HepG2 (cell line): ENCODE results near the gene FAM89B. TPM values are rescaled to one million over a fixed set of nuclear protein-coding genes. Genes with fewer than 3 reads are reported as not detected.
A peak's percentile ranks its signal among the peaks of the same experiment; 100 is the strongest.

Experiments used
- ATAC-seq: fragments of 200-7000 bp; cut with Tn5 transposase; 3 replicates; pipeline ENCODE4 v1.9.1; 2020; ENCODE audit warnings: mild to moderate bottlenecking, moderate library complexity
- BruUV-seq: library from RNA; stranded (reverse); fragments of 400-500 nt; replicated peaks from 2 replicates; lab custom pipeline; 2021; lab: Mats Ljungman, UMichigan
- CTCF ChIA-PET: fragments of 300-600 bp; formaldehyde crosslinking; extraction: SDS; loops from one replicate; lab custom pipeline; 2021; ENCODE audit warnings: low total read pairs, inconsistent platforms, low intra/inter-chr PET ratio; lab: Yijun Ruan, JAX
- POLR2A ChIA-PET: fragments of 350-600 bp; sonication (Branson Sonifier 250); formaldehyde crosslinking; loops from one replicate; lab custom pipeline; 2020; ENCODE audit warnings: antibody characterized with exemption, inconsistent platforms; lab: Yijun Ruan, JAX
- DNase-seq: peaks from one replicate; pipeline ENCODE4 v3.0.0-alpha.2; 2015; ENCODE audit warnings: low spot score
- FAIRE-seq: peaks from 3 replicates; lab custom pipeline; 2011; peaks lifted over from hg19 to GRCh38; lab: Jason Lieb, UNC
- H2AFZ ChIP-seq: one replicate; pipeline ENCODE4 v1.6.1; 2011; ENCODE audit warnings: low read length, inconsistent platforms
- H3K27ac ChIP-seq: fragments of 300-600 bp; 3 replicates; pipeline ENCODE4 v1.8.0; 2011; ENCODE audit warnings: mixed run types, mild to moderate bottlenecking, mixed read lengths, low read length, inconsistent platforms; ENCODE audit not compliant: insufficient read depth; ENCODE audit errors: extremely low read length
- H3K27me3 ChIP-seq, 2 experiments: fragments of 200-600 bp in 1 of 2; 2 replicates in 1 of 2; 3 replicates in 1 of 2; pipeline versions ENCODE4 v1.6.0 to v1.8.0; 2011; ENCODE audit warnings: low read length in 2 of 2, mild to moderate bottlenecking in 2 of 2, moderate library complexity in 2 of 2, inconsistent platforms in 1 of 2; ENCODE audit not compliant: insufficient read depth in 2 of 2, control insufficient read depth in 1 of 2
- H3K36me3 ChIP-seq, 2 experiments: fragments of 200-600 bp in 1 of 2; replicated peaks in 1 of 2; 2 replicates in 1 of 2; 3 replicates in 1 of 2; pipeline versions ENCODE4 v1.5.1 to v1.8.0; 2011; ENCODE audit warnings: low read length in 2 of 2, inconsistent platforms in 1 of 2; ENCODE audit not compliant: insufficient read depth in 2 of 2, control insufficient read depth in 1 of 2
- H3K4me1 ChIP-seq: 2 replicates; pipeline ENCODE4 v1.5.1; 2012; ENCODE audit warnings: low read length, inconsistent platforms; ENCODE audit not compliant: insufficient read depth
- H3K4me2 ChIP-seq: 2 replicates; pipeline ENCODE4 v1.6.0; 2011; ENCODE audit warnings: low read depth, low read length, inconsistent platforms
- H3K4me3 ChIP-seq, 3 experiments: fragments of 200-600 bp in 1 of 3; sonication (generic), shearing (Covaris generic) in 1 of 3; replicated peaks in 1 of 3; 2 replicates each; pipeline ENCODE4 v1.5.1; 2011 to 2016; ENCODE audit warnings: low read length in 3 of 3, inconsistent platforms in 2 of 3, low read depth in 2 of 3, mild to moderate bottlenecking in 2 of 3, control low read depth in 1 of 3, mixed read lengths in 1 of 3; ENCODE audit not compliant: insufficient read depth in 1 of 3
- H3K79me2 ChIP-seq: one replicate; pipeline ENCODE4 v1.6.1; 2011; ENCODE audit warnings: low read length, inconsistent platforms; ENCODE audit not compliant: insufficient read depth
- H3K9ac ChIP-seq: 2 replicates; pipeline ENCODE4 v1.6.0; 2011; ENCODE audit warnings: mild to moderate bottlenecking, low read depth, low read length, inconsistent platforms; ENCODE audit not compliant: insufficient read depth
- H3K9me3 ChIP-seq: 2 replicates; pipeline ENCODE4 v1.5.1; 2012; ENCODE audit warnings: mild to moderate bottlenecking, low read length
- H4K20me1 ChIP-seq: 2 replicates; pipeline ENCODE4 v1.6.0; 2011; ENCODE audit warnings: inconsistent platforms, mild to moderate bottlenecking, low read length, moderate library complexity; ENCODE audit not compliant: insufficient read depth
- NFYB ChIP-seq: sonication (generic); formaldehyde crosslinking; IDR thresholded peaks from 2 replicates; pipeline ENCODE4 v1.4.0; 2020; ENCODE audit warnings: missing genetic modification reagents
- RAD21 ChIP-seq: fragments of 450-650 bp; formaldehyde crosslinking; IDR thresholded peaks from 2 replicates; pipeline ENCODE4 v1.5.0; 2020; ENCODE audit warnings: mild to moderate bottlenecking
- SAP130 ChIP-seq: IDR thresholded peaks from 2 replicates; pipeline ENCODE4 v1.6.1; 2016; ENCODE audit warnings: low read depth
- SMC3 ChIP-seq: IDR thresholded peaks from 2 replicates; pipeline ENCODE4 v1.6.1; 2011; ENCODE audit warnings: low read length, improper control_type of control experiment
- STAG1 ChIP-seq: sonication (generic); formaldehyde crosslinking; IDR thresholded peaks from 2 replicates; pipeline ENCODE4 v1.4.0; 2020; ENCODE audit warnings: missing genetic modification reagents
- U2AF1 ChIP-seq: fragments of 200-400 bp; formaldehyde crosslinking; optimal IDR thresholded peaks from 2 replicates; pipeline ENCODE3; 2017; ENCODE audit warnings: mild to moderate bottlenecking, low read depth, low read length
- XRCC5 ChIP-seq: fragments of 200-400 bp; formaldehyde crosslinking; optimal IDR thresholded peaks from 2 replicates; pipeline ENCODE3; 2017; ENCODE audit warnings: mild to moderate bottlenecking, low read length
- ZFX ChIP-seq: sonication (generic); formaldehyde crosslinking; IDR thresholded peaks from 2 replicates; pipeline ENCODE4 v1.4.0; 2020; ENCODE audit warnings: mild to moderate bottlenecking, low read depth, missing genetic modification reagents, moderate library complexity
- ZMAT3 ChIP-seq: sonication (generic); formaldehyde crosslinking; conservative IDR thresholded peaks from 2 replicates; pipeline ENCODE4 v1.7.0; 2021; ENCODE audit warnings: missing genetic modification reagents
- ZNF354B ChIP-seq: sonication (generic); formaldehyde crosslinking; IDR thresholded peaks from 2 replicates; pipeline ENCODE4 v1.8.0; 2022; ENCODE audit warnings: mild to moderate bottlenecking, missing genetic modification reagents
- ZNF577 ChIP-seq: sonication (generic); formaldehyde crosslinking; IDR thresholded peaks from 2 replicates; pipeline ENCODE4 v1.4.0; 2020; ENCODE audit warnings: mild to moderate bottlenecking, low read depth, missing genetic modification reagents, borderline replicate concordance
- ZSCAN22 ChIP-seq: sonication (generic); formaldehyde crosslinking; IDR thresholded peaks from 2 replicates; pipeline ENCODE4 v1.4.0; 2020; ENCODE audit warnings: mild to moderate bottlenecking, missing genetic modification reagents
- WGBS: methylation state at CpG from one replicate; pipeline ENCODE4 v1.1.6; 2017; ENCODE audit warnings: low lambda C conversion rate; 5-methylcytosine and 5-hydroxymethylcytosine counted together
- in situ Hi-C: cut with HindIII; loops from 2 replicates; pipeline ENCODE4 v1.10.0; 2017; ENCODE audit warnings: low pct_unique_long_range_greater_than_20kb; ENCODE audit not compliant: extremely low pct_ligation_motif_present
- intact Hi-C: fragments of 100-400 bp; cut with micrococcal nuclease; formaldehyde crosslinking; loops from one replicate; pipeline ENCODE4 v1.10.0; 2022; ENCODE audit not compliant: unreplicated experiment
- polyA plus RNA-seq, 8 experiments: library from polyadenylated mRNA; depleted of rRNA in 3 of 8; stranded (reverse) in 7 of 8; unstranded in 1 of 8; fragments of >200 nt; fragmentation: Illumina TruSeq in 4 of 8; extraction: Trizol in 4 of 8; gene quantifications; 2 replicates each; pipeline versions ENCODE4 v1.2.1 to v1.2.3, GENCODE V29; 2011 to 2016; ENCODE audit warnings: low read depth in 4 of 8, missing spikeins in 1 of 8, mixed read lengths in 1 of 8; ENCODE audit not compliant: insufficient read depth in 1 of 8
- total RNA-seq, 5 experiments: library from RNA; depleted of rRNA; stranded (reverse); fragments of >200 nt; fragmentation: Illumina TruSeq; extraction: Trizol; gene quantifications; 2 replicates each; pipeline ENCODE4 v1.2.3, GENCODE V29; 2016; ENCODE audit warnings: low read depth in 1 of 5
- TF ChIP-seq, protein P1 (sequence below): sonication (generic); formaldehyde crosslinking; IDR thresholded peaks from 2 replicates; pipeline ENCODE4 v1.5.0; 2020; ENCODE audit warnings: mild to moderate bottlenecking, missing genetic modification reagents, moderate library complexity

Gene FAM89B
- total and polyA plus RNA-seq, 2 of the 13 experiments (the other 11 are each of a cell fraction or from before 2014, with no cell fraction given), result 5.7 to 8.0 TPM

DNA sequence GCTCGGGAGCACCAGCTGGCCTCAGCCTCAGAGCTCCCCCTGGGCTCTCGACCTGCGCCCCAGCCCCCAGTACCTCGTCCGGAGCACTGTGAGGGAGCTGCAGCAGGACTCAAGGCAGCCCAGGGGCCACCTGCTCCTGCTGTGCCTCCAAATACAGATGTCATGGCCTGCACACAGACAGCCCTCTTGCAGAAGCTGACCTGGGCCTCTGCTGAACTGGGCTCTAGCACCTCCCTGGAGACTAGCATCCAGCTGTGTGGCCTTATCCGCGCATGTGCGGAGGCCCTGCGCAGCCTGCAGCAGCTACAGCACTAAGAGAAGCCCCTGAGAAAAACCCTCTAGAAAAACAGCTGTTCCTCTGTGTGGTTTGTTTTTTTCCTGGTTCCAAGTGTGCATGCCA, 918 bp upstream of the FAM89B start:
- H3K9me3 ChIP-seq, result no peaks in the 10 kb centered on the region
- in situ Hi-C loops, result no loop called here
- TF ChIP-seq ZNF577 (no peak), U2AF1 (no peak), ZFX (CRISPR knock-in tag) (0 out of 2 replicates have a peak, but pooled peaks have one; percentile 5), XRCC5 (peak; percentile 3)
- no peaks in the 10 kb centered on the region; a peak in 1 of 5 replicates for H3K27me3 ChIP-seq
- no peak overlapping the region for H3K27ac ChIP-seq
- peaks cover 3 to 5% of the 10 kb centered on the region in 2 experiments; a peak in 2 of 5 replicates for H3K36me3 ChIP-seq
- no peak overlapping the region for H2AFZ ChIP-seq
- no TSS peak for BruUV-seq
- peak overlapping the region; percentile 92 for H3K4me2 ChIP-seq
- FAIRE-seq (no peak), DNase-seq (no peak), ATAC-seq (no peak)
- ChIA-PET CTCF (interaction anchor here (1.3 kb wide), 1 partner anchor 31 kb away, joined by 7 read pairs; no protein-coding TSS in a partner anchor), POLR2A (interaction anchor here (0.8 to 2.5 kb wide), 5 partner anchors 12 to 45 kb away, joined by 3 to 34 read pairs (median 8); partner anchors contain the start of genes LTBP3 and PCNX3)
- H3K4me3 ChIP-seq, result peak overlapping the region; percentile 85 to 99 (median 95)
- intact Hi-C loops, result loop anchor here (2.0 kb wide), 1 partner anchor 31 kb away; no protein-coding TSS in a partner anchor
- H3K4me1 ChIP-seq, result peaks cover 48% of the 10 kb centered on the region
- no peaks in the 10 kb centered on the region; the same call in 1 of the 2 replicates for H4K20me1 ChIP-seq
- WGBS, result 64% methylated on average over 4 of the region's 9 CpGs
- peak overlapping the region; percentile 88 for H3K9ac ChIP-seq
- H3K79me2 ChIP-seq, result peaks cover 23% of the 10 kb centered on the region

DNA sequence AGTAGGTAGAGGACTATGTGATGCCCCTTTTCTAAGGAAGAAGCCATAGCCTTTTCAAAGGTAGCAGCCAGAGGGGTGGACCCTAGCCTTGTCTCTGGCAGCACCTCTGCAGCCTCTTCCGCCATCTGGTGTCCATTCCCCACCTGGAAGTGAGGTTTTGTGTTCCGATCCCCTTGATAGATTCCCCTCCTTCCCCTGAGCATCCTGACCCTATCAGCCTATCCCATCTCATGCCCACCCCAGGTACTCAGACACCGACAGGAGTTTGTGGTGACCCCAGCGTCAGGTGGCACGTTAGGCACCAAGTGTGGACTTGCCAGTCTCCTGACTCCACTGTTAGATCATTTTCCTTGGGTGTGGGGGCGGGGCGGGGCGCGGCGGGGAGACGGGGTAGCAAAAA, 398 bp upstream of the FAM89B start:
- Histone ChIP-seq H3K9ac (peak overlapping the region; percentile 88; the same call in 1 of the 2 replicates), H3K79me2 (peaks cover 23% of the 10 kb centered on the region), H3K36me3 (peaks cover 3 to 5% of the 10 kb centered on the region in 2 experiments; a peak in 2 of 5 replicates), H3K4me1 (peaks cover 54% of the 10 kb centered on the region), H3K4me2 (peak overlapping the region; percentile 92), H3K9me3 (no peaks in the 10 kb centered on the region), H2AFZ (no peak overlapping the region), H3K4me3 (peak overlapping the region in 1 of 3 experiments; percentile 99; a peak in 3 of 6 replicates), H3K27me3 (no peaks in the 10 kb centered on the region; a peak in 1 of 5 replicates), H3K27ac (no peak overlapping the region), H4K20me1 (no peaks in the 10 kb centered on the region; the same call in 1 of the 2 replicates)
- BruUV-seq, result no TSS peak
- POLR2A ChIA-PET, result interaction anchor here (0.6 to 1.8 kb wide), 4 partner anchors 11 to 43 kb away, joined by 3 to 8 read pairs (median 3); partner anchors contain the start of gene PCNX3
- FAIRE-seq, result no peak
- 74% methylated on average over 11 of the region's 11 CpGs for WGBS
- CTCF ChIA-PET, result interaction anchor here (1.3 kb wide), 1 partner anchor 31 kb away, joined by 7 read pairs; no protein-coding TSS in a partner anchor
- intact Hi-C loops (loop anchor here (2.0 kb wide), 1 partner anchor 31 kb away; no protein-coding TSS in a partner anchor), in situ Hi-C loops (no loop called here)
- DNase-seq, result no peak
- no peak for ATAC-seq
- peak; percentile 41; the same call in 1 of the 2 replicates for TF ChIP-seq SMC3
- peak; percentile 61 for TF ChIP-seq STAG1
- TF ChIP-seq ZNF354B (CRISPR knock-in tag), result no peak
- no peak for TF ChIP-seq ZSCAN22 (CRISPR knock-in tag)
- 0 out of 2 replicates have a peak, but pooled peaks have one; percentile 21 for TF ChIP-seq RAD21 (CRISPR knock-in tag)
- peak; percentile 5 for TF ChIP-seq XRCC5
- TF ChIP-seq ZMAT3, result 0 out of 2 replicates have a peak, but pooled peaks have one; percentile 36
- TF ChIP-seq NFYB (CRISPR knock-in tag), result no peak
- TF ChIP-seq SAP130 (CRISPR knock-in tag), result peak; percentile 16; the same call in 1 of the 2 replicates
- TF ChIP-seq, protein P1, sequence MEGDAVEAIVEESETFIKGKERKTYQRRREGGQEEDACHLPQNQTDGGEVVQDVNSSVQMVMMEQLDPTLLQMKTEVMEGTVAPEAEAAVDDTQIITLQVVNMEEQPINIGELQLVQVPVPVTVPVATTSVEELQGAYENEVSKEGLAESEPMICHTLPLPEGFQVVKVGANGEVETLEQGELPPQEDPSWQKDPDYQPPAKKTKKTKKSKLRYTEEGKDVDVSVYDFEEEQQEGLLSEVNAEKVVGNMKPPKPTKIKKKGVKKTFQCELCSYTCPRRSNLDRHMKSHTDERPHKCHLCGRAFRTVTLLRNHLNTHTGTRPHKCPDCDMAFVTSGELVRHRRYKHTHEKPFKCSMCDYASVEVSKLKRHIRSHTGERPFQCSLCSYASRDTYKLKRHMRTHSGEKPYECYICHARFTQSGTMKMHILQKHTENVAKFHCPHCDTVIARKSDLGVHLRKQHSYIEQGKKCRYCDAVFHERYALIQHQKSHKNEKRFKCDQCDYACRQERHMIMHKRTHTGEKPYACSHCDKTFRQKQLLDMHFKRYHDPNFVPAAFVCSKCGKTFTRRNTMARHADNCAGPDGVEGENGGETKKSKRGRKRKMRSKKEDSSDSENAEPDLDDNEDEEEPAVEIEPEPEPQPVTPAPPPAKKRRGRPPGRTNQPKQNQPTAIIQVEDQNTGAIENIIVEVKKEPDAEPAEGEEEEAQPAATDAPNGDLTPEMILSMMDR, result peak; percentile 60
